ENCODE measurements around the gene PET100.
"Not testable (repeated sequence)": the region's sequence is repeated elsewhere in the genome, so short reads cannot be mapped to it uniquely, and the experiment has no call there.

Gene PET100

DNA sequence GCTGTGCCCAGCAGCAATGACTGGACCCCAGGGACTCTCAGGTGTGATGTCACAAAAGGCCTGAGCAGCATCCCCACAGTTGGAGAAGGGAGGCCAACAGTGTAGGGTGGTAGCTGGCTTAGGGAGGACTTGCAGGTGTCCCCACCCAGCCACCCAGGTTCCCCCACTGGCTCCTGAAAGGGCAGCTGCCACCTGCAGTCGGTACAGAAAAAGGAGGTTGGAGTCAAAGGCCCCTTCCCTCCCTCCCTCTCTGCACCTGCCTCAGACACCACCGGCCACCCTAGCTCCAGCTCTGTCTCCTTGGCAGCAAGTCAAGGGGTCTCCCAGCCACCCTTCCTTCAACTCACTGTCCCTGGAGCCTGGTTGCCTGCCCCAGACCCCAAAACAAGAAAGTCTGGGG, 4.1 kb downstream of the PET100 start, which contains the start of gene PCP2:
TSS of gene PCP2 (minus strand) at position 22 of the 400 bp plus-strand sequence. CDS start 262 bp downstream, outside the sequence.
- no peak for DNase-seq (ENCODE audit: low read depth)

DNA sequence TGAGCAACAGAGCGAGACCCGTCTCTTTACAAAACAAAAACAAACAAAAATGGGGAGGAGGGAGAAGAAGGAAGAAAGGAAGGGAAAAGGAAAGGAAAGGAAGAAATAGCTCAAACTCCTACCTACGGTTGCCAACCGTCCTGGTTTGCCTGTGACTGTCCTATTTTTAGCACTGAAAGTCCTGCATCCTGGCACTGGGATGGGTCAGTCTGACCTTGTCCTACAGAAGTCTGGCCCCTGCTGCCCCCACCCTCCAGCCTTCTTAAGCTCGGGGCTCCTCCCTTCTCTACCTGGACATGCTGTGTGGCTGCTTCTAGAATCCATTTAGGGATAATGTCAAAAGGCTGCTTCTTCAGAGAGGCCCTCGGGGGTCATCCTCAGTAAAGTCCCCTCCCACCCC, 6.1 kb downstream of the PET100 start:
- DNase-seq (ENCODE audit: low read depth), result no peak

DNA sequence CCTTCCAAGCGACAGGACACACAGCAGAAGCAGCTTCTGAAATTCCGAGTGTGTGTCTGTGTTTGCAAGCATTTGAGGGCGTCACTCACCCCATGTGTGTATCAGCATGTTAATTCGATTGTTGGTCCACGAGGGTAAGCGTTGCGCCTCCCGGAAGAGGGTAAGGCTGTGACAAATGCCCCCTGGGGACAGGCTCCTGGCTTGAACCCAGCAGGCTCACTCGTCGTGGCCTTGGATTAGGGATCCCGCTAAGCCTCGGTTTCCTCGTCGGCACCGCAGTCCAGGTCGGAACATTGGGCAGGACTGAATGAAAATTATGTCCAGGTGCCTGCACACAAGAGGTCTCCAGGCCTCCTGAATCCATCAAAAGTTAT, 6.7 kb downstream of the PET100 start:
- DNase-seq (ENCODE audit: low read depth), result no peak

DNA sequence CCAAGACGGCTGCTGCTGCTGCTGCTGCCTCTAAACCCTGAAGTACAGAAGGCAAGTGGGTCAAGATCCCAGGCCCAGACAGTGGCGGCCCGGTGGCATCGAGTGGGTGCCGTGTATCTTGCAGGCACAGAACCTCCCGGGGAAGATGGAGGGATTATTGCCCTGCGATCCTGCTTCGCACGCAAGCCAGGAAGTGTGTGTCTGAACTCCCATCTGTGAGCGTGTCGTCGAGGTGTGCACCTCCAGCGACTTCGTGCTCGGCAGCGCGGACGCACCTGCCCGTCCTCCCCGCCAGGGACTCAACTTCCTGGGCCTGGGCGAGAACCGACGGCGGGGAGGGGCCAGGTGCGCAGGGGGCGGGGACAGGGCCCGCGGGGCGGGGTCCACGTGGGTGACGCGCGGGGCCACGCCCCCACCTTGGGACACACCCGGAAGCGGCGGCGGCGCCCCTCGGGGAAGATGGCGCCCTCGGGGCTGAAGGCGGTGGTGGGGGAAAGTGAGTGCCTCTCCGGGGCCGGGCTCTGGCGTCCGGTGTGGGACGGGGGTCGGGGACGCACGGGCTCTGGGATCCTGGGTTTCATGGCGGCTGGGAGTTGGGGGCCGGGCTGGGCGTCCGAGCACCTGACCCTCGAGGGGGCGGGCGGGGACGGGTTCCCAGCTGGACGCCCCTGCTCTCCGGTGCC, 7.2 kb downstream of the PET100 start, which contains the start of gene STXBP2:
TSS of gene STXBP2 (plus strand) at position 420 of the 683 bp plus-strand sequence. CDS start at position 460, 40 bp downstream.
- peak; percentile 85 for DNase-seq (ENCODE audit: low read depth)

DNA sequence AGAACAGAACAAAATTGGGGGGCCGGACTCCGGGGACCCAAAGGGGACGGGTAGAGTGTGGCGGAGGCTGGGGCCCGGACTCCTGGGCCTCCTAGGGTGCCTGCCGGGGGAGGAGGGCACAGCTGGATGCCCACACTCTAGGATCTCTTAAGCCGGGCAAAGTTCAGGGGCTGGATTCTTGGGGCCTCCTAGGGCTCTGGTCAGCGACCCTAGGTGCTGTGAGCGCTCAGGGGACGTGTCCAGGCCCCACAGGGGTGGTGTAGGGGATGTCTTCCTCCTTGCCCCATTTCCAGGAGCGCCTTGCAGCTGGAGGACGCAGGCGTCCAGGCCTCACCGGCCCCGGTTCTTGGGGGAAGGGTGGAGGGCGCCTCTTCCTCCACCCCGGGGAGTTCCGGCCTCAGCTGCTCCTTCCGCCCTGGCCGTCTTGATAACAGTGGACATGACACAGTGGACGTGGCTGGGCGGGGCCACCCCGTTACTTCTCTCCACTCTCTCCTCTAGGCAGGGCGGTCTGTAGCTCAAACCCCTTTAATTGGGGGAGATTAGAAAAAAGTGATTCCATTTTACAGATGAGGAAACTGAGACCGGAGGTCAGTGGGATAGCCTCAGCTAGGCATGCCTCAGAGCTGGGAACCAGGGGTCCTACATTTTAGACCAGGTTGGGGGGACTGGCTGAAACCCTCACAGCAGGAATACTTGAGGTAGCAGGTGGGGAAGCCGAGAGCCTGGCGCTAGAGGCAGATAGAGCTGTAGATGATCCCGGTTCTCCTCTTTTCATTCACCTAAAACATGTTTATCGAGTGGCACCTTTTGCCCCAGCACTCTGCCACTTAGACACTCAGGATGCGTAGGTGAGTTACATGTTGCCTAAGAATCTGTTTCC, 8.0 kb downstream of the PET100 start:
- DNase-seq (ENCODE audit: low read depth), result no peak

DNA sequence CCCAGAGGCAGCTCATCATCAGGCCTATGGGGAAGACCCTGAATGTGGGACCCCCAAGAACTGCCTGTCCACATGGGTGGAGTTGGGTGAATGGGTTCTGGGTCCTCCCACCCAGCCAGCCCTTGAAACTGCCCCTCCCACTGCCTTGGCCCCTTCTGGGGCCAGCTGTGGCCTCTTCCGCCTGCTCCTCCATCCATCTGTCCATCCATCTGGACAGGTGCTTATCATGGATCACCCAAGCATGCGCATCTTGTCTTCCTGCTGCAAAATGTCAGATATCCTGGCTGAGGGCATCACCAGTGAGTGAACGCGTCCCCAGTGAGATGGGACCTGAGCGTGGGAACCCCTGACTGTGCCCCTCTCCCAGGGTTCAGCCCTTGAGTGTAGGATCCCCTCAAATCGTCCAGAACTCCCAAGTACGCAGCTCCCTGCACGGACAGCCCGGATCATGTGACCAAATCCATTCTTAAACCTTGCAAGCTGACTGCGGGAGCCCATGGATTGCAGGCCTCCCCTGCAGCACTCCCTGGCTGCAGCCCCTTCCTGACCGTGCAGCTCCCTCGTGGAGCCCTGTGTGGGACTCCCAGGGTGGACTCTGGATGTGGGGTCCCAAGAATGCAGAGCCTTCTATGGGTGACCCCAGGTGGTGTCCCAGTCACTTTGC, 9.3 kb downstream of the PET100 start:
- DNase-seq (ENCODE audit: low read depth), result no peak

DNA sequence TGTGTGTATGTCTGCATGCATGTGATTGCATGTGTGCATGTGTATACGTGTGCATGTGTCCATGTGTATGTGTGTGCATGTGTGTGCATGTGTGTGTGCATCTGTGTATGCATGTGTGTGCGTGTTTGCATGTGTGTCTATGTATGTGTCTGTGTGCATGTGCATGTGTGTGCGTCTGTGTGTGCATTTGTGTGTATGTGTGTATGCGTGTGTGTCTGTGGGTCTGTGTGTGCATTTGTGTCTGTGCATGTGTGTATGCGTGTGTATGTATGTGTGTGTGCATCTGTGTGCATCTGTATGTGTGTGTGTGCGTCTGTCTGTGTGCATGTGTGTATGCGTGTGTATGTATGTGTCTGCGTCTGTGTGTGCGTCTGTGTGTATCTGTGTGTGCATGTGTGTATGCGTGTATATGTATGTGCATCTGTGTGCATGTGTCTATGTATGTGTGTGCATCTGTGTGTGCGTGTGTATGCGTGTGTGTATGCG, 10.3 kb downstream of the PET100 start:
- no peak for DNase-seq (ENCODE audit: low read depth)

DNA sequence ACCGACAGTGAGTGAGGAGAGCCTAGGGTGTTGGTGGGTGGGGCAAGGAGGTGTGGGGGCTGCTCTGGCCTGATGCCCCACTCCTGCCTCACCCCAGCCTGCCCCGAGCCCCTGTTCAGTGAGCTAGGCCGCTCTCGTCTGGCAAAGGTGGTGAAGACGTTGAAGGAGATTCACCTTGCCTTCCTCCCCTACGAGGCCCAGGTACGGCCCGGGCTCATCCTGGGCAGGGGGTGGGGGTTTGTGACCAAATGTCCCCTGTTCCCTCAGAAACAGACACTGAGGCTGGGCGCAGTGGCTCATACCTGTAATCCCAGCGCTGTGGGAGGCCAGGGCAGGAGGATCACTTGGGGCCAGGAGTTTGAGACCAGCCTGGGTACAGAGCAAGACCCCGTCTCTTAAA, 11.2 kb downstream of the PET100 start:
- no peak for DNase-seq (ENCODE audit: low read depth)

DNA sequence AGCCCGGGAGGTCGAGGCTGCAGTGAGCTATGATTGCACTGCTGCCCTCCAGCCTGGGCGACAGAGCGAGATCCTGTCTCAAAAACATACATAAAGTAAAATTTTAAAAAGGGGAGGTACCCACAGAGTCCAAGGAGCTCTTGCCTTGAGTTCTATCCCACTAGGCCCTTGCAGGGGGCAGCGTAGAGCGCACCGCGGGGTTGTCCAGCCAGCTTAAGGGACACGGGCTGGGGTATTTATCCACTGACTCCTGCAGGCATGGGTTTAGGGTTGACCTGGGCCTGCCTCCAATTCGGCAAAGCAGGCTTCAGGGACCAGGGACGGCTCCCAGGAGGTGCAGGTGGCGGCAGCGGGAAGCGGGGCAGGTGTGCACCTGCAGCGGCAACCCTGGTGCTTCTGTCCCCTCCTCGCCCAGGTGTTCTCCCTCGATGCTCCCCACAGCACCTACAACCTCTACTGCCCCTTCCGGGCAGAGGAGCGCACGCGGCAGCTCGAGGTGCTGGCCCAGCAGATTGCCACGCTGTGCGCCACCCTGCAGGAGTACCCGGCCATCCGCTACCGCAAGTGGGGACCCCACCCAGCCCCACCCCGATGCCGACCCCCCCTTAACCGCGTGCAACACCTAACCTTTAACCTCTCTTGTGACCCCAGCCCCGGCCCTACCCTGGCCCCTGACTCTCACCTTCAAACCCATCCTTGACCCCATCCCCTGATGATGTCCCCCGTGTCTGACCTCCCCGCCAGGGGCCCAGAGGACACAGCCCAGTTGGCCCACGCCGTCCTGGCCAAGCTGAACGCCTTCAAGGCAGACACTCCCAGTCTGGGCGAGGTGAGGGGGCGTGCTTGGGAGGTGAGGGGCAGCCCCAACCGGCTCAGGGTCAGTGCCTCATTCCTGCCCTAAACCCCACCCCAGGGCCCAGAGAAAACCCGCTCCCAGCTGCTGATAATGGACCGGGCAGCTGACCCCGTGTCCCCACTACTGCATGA, 12.0 kb downstream of the PET100 start:
- no peak for DNase-seq (ENCODE audit: low read depth)

DNA sequence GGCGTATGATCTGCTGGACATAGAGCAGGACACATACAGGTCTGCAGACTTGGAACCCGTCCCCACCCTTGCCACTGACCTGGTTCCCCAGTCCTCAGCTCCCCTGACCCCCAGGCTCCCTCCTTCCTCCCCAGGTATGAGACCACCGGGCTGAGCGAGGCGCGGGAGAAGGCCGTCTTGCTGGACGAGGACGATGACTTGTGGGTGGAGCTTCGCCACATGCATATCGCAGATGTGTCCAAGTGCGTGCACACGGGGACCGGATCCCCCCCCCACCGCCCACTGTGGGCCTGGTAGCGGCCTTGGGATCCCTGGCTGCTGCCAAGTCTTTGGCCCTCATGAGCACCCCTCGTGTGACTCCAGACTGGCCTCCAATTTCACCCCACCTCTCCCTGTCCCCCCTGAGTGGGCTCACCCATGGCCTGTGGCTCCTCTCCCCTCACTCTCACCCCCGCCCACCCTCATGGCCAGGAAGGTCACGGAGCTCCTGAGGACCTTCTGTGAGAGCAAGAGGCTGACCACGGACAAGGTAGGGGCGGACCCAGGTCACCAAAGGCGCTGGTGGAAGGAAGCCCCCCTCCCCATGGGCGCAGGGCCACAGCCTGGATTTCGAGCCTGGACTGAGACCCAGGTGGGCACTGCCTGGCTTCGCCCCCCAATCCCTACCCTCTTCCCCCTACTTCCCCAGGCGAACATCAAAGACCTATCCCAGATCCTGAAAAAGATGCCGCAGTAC, 12.9 kb downstream of the PET100 start:
- DNase-seq (ENCODE audit: low read depth), result no peak

DNA sequence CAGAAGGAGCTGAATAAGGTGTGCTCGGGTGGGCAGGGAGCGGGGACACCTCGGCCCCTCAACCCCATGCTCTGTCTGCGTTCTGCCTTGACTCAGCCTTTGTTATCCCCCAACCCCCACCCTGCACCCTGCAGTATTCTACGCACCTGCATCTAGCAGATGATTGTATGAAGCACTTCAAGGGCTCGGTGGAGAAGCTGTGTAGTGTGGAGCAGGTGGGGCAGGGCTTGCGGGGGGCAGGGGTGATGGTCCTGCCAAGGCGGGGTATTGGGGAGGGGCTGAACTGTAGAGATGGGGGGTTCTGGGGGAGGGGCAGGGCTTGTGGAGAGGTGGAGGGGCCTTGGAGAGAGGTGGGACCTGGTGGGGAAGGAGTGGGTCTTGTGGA, 13.4 kb downstream of the PET100 start:
- DNase-seq (ENCODE audit: low read depth), result no peak

DNA sequence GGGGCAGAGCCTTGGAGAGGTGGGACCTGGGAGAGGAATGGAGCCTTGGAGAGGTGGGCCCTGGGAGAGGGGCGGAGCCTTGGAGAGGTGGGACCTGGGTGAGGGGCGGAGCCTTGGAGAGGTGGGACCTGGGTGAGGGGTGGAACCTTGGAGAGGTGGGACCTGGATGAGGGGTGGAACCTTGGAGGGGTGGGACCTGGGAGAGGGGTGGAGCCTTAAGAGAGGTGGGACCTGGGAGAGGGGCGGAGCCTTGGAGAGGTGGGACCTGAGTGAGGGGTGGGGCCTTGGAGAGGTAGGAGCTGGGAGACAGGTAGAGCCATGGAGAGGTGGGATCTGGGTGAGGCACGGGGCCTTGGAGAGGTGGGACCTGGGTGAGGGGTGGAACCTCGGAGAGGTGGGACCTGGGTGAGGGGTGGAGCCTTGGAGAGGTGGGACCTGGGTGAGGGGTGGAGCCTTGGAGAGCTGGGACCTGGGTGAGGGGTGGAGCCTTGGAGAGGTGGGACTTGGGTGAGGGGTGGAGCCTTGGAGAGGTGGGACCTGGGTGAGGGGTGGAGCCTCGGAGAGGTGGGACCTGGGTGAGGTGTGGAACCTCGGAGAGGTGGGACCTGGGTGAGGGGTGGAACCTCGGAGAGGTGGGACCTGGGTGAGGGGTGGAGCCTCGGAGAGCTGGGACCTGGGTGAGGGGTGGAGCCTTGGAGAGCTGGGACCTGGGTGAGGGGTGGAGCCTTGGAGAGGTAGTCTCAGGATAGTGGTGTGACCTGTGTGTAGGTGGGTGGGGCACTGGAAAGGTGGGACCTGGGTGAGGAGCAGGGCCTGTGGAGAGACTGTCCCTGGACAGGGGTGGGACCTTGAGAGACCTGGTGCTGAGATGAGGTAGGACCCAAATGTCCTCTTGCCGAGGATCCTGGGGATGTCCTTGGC, 14.3 kb downstream of the PET100 start:
- not testable (repeated sequence) for DNase-seq (ENCODE audit: low read depth)

DNA sequence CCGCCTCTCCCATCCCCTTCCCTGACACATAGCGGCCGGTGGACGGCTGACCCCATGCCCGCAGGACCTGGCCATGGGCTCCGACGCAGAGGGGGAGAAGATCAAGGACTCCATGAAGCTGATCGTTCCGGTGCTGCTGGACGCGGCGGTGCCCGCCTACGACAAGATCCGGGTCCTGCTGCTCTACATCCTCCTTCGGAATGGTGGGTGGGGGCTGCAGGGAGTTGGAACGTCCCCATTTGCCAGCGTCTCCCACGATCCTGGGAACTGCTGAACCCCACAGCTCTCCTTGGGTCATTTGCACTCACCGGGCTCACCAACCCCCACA, 14.9 kb downstream of the PET100 start:
- no peak for DNase-seq (ENCODE audit: low read depth)

DNA sequence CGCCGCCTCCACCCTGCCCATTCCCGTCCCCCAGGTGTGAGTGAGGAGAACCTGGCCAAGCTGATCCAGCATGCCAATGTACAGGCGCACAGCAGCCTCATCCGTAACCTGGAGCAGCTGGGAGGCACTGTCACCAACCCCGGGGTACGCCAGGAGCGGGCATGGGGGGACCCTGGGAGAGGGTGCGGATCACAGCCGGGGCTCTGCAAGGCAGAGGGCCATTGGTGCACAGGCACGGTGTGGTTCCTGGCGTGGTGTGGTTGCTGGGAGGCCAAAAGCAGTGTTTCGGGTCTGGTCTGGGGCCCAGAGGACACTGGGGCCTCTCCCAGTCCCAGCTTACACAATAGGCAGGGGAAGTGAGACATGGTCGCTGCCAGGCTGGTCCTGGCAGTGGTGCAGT, 15.6 kb downstream of the PET100 start:
- no peak for DNase-seq (ENCODE audit: low read depth)

DNA sequence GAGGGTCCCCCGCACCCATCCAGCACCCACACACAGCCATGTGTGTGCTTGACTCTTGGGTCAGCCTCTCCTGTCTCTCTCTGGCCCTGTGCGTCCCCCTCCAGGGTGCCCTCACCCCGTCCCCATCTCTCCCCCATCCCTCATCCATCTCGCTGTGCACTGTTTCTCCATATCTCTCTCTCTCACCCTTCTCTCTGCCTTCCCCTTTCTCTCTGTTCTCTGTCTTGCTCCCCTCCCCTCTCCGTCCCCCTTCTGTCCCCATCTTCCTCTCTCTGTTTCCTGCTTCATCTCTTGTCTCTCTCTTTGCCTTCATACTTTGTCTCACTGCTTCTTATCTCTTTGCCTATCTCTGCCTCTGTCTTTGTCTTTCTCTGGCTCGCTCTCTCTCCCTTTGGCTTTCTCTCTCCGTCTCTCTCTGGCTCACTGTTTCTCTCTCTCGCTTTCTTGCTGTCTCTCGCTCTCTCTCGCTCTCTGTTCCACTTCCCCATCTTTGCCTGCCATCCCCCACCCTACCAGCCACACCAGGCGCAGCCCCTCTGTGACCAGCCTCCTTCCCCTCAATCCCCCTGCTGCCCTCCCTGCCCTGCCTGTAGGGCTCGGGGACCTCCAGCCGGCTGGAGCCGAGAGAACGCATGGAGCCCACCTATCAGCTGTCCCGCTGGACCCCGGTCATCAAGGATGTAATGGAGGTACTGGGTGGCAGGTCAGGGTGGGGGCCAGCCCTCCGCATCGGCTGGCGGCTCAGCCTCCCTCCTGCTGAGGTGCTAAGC, 16.2 kb downstream of the PET100 start:
- DNase-seq (ENCODE audit: low read depth), result no peak

DNA sequence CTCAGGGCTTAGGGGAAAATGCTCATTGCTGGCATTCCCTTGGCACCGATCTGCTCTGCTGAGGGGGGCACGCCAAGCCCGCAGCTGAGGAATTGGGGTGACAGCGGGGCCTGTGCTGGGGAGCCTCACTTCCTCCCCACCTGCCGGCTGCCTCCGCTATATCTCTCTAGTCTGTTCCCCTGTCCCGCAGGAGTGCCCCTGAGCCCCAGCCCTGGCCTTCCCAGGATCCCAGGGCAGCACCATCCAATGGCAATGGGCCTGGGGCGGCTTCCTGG, 16.8 kb downstream of the PET100 start:
- DNase-seq (ENCODE audit: low read depth), result no peak

DNA sequence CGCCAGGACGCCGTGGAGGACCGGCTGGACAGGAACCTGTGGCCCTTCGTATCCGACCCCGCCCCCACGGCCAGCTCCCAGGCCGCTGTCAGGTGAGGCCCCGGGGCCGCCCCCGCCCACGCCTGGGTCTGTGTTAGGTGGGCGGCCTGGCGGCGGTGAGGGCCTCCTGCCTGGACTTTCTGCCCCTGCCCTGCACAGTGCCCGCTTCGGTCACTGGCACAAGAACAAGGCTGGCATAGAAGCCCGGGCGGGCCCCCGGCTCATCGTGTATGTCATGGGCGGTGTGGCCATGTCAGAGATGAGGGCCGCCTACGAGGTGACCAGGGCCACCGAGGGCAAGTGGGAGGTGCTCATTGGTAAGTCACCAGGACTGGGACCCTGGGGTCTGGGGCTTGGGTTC, 17.6 kb downstream of the PET100 start:
- no peak for DNase-seq (ENCODE audit: low read depth)

DNA sequence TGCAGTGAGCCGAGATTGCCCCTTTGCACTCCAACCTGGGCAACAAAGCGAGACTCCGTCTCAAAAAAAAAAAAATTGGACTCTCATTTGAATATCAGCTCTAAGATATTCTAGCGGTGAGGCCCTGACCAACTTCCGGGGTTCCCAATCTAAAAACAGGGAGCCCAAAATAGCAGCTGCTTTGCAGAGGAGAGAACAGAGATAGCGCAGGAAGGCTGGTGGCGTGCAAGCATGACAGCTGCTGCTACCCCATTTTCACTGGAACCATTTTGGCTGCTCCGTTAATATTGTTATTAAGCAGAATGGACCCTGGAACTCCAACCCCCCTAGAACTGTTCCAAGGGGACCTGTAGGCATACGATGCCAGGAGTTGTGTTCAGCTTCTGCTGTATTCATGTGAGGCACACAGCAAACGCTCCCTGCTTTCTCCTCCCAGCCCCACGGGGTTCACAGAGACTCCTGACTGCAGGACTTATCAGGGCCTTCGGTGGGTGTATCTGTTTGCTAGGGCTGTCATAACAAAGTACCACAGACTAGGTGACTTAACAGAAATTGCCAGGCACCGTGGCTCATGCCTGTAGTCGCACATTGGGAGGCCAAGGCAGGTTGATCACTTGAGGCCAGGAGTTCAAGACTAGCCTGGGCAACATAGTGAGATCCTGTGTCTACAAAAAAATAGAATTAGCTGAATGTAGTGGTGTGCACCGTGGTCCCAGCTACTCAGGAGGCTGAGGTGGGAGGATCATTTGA, 18.8 kb downstream of the PET100 start:
- no peak for DNase-seq (ENCODE audit: low read depth)

DNA sequence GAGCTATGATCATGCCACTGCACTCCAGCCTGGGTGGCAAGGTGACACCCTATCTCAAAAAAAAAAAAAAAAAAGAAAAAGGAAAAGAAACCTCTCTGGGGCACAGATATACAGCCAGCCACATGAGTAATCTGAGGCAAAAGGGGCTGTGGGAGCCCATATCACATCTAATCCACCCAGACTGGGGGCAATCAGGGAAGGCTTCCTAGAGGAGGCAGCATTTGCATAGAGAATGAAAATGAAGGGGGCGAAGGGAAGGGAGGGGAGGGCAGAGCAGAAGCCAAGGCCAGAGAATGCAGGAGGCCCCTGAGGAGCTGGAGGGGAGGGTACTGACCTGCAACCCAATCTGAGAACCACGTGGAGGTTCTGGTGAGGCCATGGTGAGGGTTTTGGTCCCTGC, 20.6 kb downstream of the PET100 start:
- no peak for DNase-seq (ENCODE audit: low read depth)

All from stimulated activated CD8-positive, alpha-beta memory T cell treated with anti-CD3 and anti-CD28 coated beads, Interleukin-15, amount 100 ng/mL, for 1 hour (primary cell).